A673 (cell line): ENCODE measurements around the gene AMIGO1. TPM values are rescaled to one million over a fixed set of nuclear protein-coding genes. Genes with fewer than 3 reads are reported as not detected.

ENCODE experiments used
- BruUV-seq: library from RNA; stranded (reverse); fragments of 400-500 nt; replicated peaks from 2 replicates; lab custom pipeline; 2021; lab: Mats Ljungman, UMichigan
- CTCF ChIA-PET: fragments of 300-600 bp; sonication (Branson Sonifier 250); formaldehyde crosslinking; loops from one replicate; lab custom pipeline; 2022; ENCODE audit warnings: antibody characterized with exemption; lab: Charles Lee
- POLR2A ChIA-PET: fragments of 300-600 bp; sonication (Branson Sonifier 250); formaldehyde crosslinking; loops from one replicate; lab custom pipeline; 2022; ENCODE audit warnings: antibody characterized with exemption; ENCODE audit not compliant: low non-redundant PET; lab: Charles Lee
- DNase-seq: peaks from one replicate; pipeline ENCODE4 v3.0.0-alpha.2; 2015; ENCODE audit warnings: low spot score
- H3K27ac ChIP-seq: fragments of 200-600 bp; sonication (generic); 2 replicates; pipeline ENCODE4 v1.5.1; 2016; ENCODE audit warnings: mixed run types, low read depth, mild to moderate bottlenecking, mixed read lengths, antibody characterized with exemption, low read length; ENCODE audit not compliant: poor library complexity, severe bottlenecking
- H3K27me3 ChIP-seq: fragments of 200-600 bp; sonication (generic); replicated peaks from 2 replicates; pipeline ENCODE4 v1.6.1; 2017; ENCODE audit warnings: mixed run types, low read depth, mild to moderate bottlenecking, mixed read lengths, antibody characterized with exemption, low read length; ENCODE audit not compliant: insufficient read depth, poor library complexity
- H3K36me3 ChIP-seq: fragments of 200-600 bp; sonication (generic); 2 replicates; pipeline ENCODE4 v1.6.1; 2016; ENCODE audit warnings: mixed run types, mild to moderate bottlenecking, mixed read lengths, antibody characterized with exemption, low read length; ENCODE audit not compliant: insufficient read depth, poor library complexity, severe bottlenecking
- H3K4me1 ChIP-seq: fragments of 200-600 bp; sonication (generic); 2 replicates; pipeline ENCODE4 v1.6.1; 2017; ENCODE audit warnings: mixed run types, mild to moderate bottlenecking, mixed read lengths, antibody characterized with exemption, low read length; ENCODE audit not compliant: insufficient read depth, poor library complexity, severe bottlenecking
- H3K4me3 ChIP-seq: fragments of 200-600 bp; sonication (generic); 2 replicates; pipeline ENCODE4 v1.5.1; 2016; ENCODE audit warnings: low read depth, mixed run types, mild to moderate bottlenecking, mixed read lengths, low read length; ENCODE audit not compliant: poor library complexity, severe bottlenecking
- H3K9me3 ChIP-seq: fragments of 200-600 bp; sonication (generic); 2 replicates; pipeline ENCODE4 v1.6.1; 2016; ENCODE audit warnings: mixed run types, low read depth, mild to moderate bottlenecking, mixed read lengths, antibody characterized with exemption, low read length; ENCODE audit not compliant: poor library complexity, severe bottlenecking
- CTCF ChIP-seq: fragments of 300-800, 200-600 bp; sonication (generic); conservative IDR thresholded peaks from 2 replicates; pipeline ENCODE4 v1.5.1; 2017; ENCODE audit warnings: low read depth, mild to moderate bottlenecking, antibody characterized with exemption, low read length, moderate library complexity, mixed read lengths
- EZH2 ChIP-seq: fragments of 200-600 bp; sonication (generic); IDR thresholded peaks from 2 replicates; pipeline ENCODE4 v1.6.1; 2017; ENCODE audit warnings: borderline replicate concordance, low read depth, mild to moderate bottlenecking, mixed read lengths, antibody characterized with exemption, low read length; ENCODE audit not compliant: poor library complexity, severe bottlenecking
- intact Hi-C: fragments of 100-400 bp; cut with micrococcal nuclease; formaldehyde crosslinking; loops from one replicate; pipeline ENCODE4 v1.10.0; 2022; ENCODE audit not compliant: unreplicated experiment
- total RNA-seq: library from RNA; stranded (reverse); gene quantifications from 2 replicates; pipeline ENCODE4 v1.2.3, GENCODE V29; 2021

AMIGO1 gene
- total RNA-seq, 1 experiment from 2014 or later, result 1.8 TPM

GRCh38 chr1:109466125-109466451 is 43.4 kb downstream of the AMIGO1 start:
- no peak overlapping the region for H3K27ac ChIP-seq
- peak overlapping the region; percentile 49 for H3K4me3 ChIP-seq
- peaks cover 18% of the 10 kb centered on the region for H3K4me1 ChIP-seq
- DNase-seq, result peak; percentile 34
- TF ChIP-seq CTCF (no peak), EZH2 (no peak)
- no TSS peak for BruUV-seq
- intact Hi-C loops, result no loop called here
- H3K9me3 ChIP-seq, result no peaks in the 10 kb centered on the region
- POLR2A ChIA-PET, result interaction anchor here (0.5 kb wide), 1 partner anchor 387 kb away, joined by 7 read pairs; no protein-coding TSS in a partner anchor
- H3K27me3 ChIP-seq, result peaks cover 99% of the 10 kb centered on the region
- no peaks in the 10 kb centered on the region for H3K36me3 ChIP-seq
- CTCF ChIA-PET, result no interaction called here

- BruUV-seq, result no TSS peak
Measured at GRCh38 chr1:109457819-109458218, 51.7 kb downstream of the AMIGO1 start.

GRCh38 chr1:109454497-109455133 is 54.9 kb downstream of the AMIGO1 start:
- ChIA-PET CTCF (no interaction called here), POLR2A (interaction anchor here (0.7 kb wide), 1 partner anchor 886 kb away, joined by 3 read pairs; no protein-coding TSS in a partner anchor)
- no peaks in the 10 kb centered on the region for H3K4me1 ChIP-seq
- H3K27me3 ChIP-seq, result peaks cover 36% of the 10 kb centered on the region
- no peak overlapping the region for H3K27ac ChIP-seq
- peaks cover 6% of the 10 kb centered on the region for H3K9me3 ChIP-seq
- no peak overlapping the region for H3K4me3 ChIP-seq
- no TSS peak for BruUV-seq
- intact Hi-C loops, result no loop called here
- no peak for TF ChIP-seq EZH2
- no peak for TF ChIP-seq CTCF
- DNase-seq, result no peak
- no peaks in the 10 kb centered on the region for H3K36me3 ChIP-seq

More at GRCh38 chr1:109457819-109458218, 51.7 kb downstream of the AMIGO1 start:
- DNase-seq, result no peak
- intact Hi-C loops, result no loop called here
- Histone ChIP-seq H3K9me3 (peaks cover 6% of the 10 kb centered on the region), H3K27ac (no peak overlapping the region), H3K4me3 (no peak overlapping the region), H3K36me3 (no peaks in the 10 kb centered on the region), H3K4me1 (no peaks in the 10 kb centered on the region), H3K27me3 (peaks cover 49% of the 10 kb centered on the region)
- POLR2A ChIA-PET, result no interaction called here
- TF ChIP-seq EZH2 (no peak), CTCF (no peak)
- CTCF ChIA-PET, result no interaction called here

Other genes with a start within 250 kb of the AMIGO1 start
- 75.0 and 85.2 TPM in 2 replicates for gene PSRC1, start 226.6 kb downstream of the AMIGO1 start, total RNA-seq
- not detected in 2 replicates for gene MYBPHL, start 202.7 kb downstream of the AMIGO1 start, total RNA-seq
- gene SORT1, start 111.8 kb downstream of the AMIGO1 start, total RNA-seq, result 52.4 and 56.5 TPM in 2 replicates
- 189 and 201 TPM in 2 replicates for gene PSMA5, start 83.3 kb downstream of the AMIGO1 start, total RNA-seq
- 0.09 and 0.13 TPM in 2 replicates for gene SYPL2, start 43.2 kb downstream of the AMIGO1 start, total RNA-seq
- gene ATXN7L2, start 25.8 kb downstream of the AMIGO1 start, total RNA-seq, result 11.0 and 16.3 TPM in 2 replicates
- gene CYB561D1, start 15.6 kb downstream of the AMIGO1 start, total RNA-seq, result 5.7 and 7.3 TPM in 2 replicates
- not detected in 2 replicates for gene GPR61, start 30.1 kb upstream of the AMIGO1 start, total RNA-seq
- gene GNAI3, start 38.9 kb upstream of the AMIGO1 start, total RNA-seq, result 11.1 and 12.8 TPM in 2 replicates
- gene GNAT2, start 109.9 kb upstream of the AMIGO1 start, total RNA-seq, result not detected in 2 replicates
- gene AMPD2, start 110.1 kb upstream of the AMIGO1 start, total RNA-seq, result 119 and 132 TPM in 2 replicates
- gene GSTM4, start 146.4 kb upstream of the AMIGO1 start, total RNA-seq, result 173 and 188 TPM in 2 replicates
- 47.3 and 62.2 TPM in 2 replicates for gene GSTM2, start 158.3 kb upstream of the AMIGO1 start, total RNA-seq
- 166 TPM in 2 replicates for gene GSTM1, start 178.1 kb upstream of the AMIGO1 start, total RNA-seq
- gene GSTM5, start 202.5 kb upstream of the AMIGO1 start, total RNA-seq, result 0.13 and 0.43 TPM in 2 replicates
- gene GSTM3, start 231.3 kb upstream of the AMIGO1 start, total RNA-seq, result 72.2 and 73.4 TPM in 2 replicates